Measurements from ENCODE around the gene IDH3B.

The IDH3B gene

DNA sequence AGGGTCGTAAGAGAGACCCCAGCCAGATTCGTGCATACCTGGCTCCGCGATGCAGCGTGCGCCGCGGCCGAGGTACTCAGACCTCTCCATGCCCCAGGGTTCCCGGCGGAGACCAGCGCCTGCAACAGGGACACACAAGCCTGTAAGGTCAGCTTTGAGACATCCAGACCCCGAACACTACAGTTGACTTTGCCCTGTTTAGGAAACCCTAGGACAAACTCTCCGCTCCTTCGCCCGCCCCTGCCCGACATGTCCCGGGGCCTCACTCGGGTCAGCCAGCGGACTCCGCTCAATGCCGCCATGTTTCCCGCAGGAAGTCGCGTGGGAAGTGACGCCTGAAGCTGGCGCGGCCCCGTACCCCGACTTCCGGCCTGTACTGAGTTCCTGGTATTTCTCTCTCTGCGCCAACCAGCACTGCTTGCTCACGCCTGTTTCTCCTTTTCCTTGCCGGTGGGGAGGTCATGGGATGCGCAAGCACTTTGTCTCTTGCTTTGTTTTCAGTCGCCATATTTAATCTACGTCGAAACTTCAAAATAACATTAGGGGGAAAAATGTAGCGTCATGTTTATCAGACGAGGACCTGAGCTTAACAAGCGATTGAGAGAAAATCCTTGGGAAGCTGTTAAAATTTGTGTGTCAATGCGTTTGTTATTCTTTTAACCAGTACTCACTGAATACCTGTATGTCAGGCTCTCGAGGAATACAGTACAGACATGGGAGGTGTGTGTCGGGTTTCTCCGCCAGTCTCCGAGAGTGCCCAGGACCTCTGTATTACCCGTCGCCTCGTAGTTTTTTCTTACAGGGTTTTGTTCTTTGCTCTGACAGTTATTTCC is at the start of gene IDH3B:
TSS of gene IDH3B (minus strand) at position 330 of the 833 bp plus-strand sequence. CDS start at position 302, 28 bp downstream.
- CTCF ChIA-PET = no interaction called here
- DNase-seq (ENCODE audit: extremely low spot score) = peak; percentile 90
- POLR2A ChIA-PET = interaction anchor here (0.6 to 5.4 kb wide), 12 partner anchors 10 to 457 kb away, joined by 3 to 79 read pairs (median 3); partner anchors contain the start of genes MRPS26, NOP56 and SNRPB
- no peak for TF ChIP-seq HDGF (IDR thresholded peaks at IDR 0.05; ENCODE audit: borderline replicate concordance)
- TF ChIP-seq SUZ12 (IDR thresholded peaks at IDR 0.05) = no peak
- peak; percentile 81 for TF ChIP-seq FOXK2 (IDR thresholded peaks at IDR 0.05)
- peak; percentile 73 for TF ChIP-seq NFRKB (IDR thresholded peaks at IDR 0.05)
- no peak for TF ChIP-seq ZNF384 (IDR thresholded peaks at IDR 0.05)
- TF ChIP-seq ELF4 (IDR thresholded peaks at IDR 0.05) = peak; percentile 84
- no peak for TF ChIP-seq LEF1 (IDR thresholded peaks at IDR 0.05; ENCODE audit: borderline replicate concordance)
- no peak for TF ChIP-seq BHLHE40 (IDR thresholded peaks at IDR 0.05; ENCODE audit: borderline replicate concordance)
- no peak for TF ChIP-seq TARDBP (IDR thresholded peaks at IDR 0.05)
- TF ChIP-seq SP1 (IDR thresholded peaks at IDR 0.05) = no peak
- no peak for TF ChIP-seq FOXM1 (IDR thresholded peaks at IDR 0.05; ENCODE audit: borderline replicate concordance)
- TF ChIP-seq L3MBTL2 (conservative IDR thresholded peaks at IDR 0.05) = peak; percentile 74
- TF ChIP-seq, protein P1, sequence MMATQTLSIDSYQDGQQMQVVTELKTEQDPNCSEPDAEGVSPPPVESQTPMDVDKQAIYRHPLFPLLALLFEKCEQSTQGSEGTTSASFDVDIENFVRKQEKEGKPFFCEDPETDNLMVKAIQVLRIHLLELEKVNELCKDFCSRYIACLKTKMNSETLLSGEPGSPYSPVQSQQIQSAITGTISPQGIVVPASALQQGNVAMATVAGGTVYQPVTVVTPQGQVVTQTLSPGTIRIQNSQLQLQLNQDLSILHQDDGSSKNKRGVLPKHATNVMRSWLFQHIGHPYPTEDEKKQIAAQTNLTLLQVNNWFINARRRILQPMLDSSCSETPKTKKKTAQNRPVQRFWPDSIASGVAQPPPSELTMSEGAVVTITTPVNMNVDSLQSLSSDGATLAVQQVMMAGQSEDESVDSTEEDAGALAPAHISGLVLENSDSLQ (IDR thresholded peaks at IDR 0.05) = no peak
- TF ChIP-seq CTBP1 (IDR thresholded peaks at IDR 0.05; ENCODE audit: borderline replicate concordance) = no peak
- no peak for TF ChIP-seq FOXA1 (IDR thresholded peaks at IDR 0.05)
- no peak for TF ChIP-seq ARNT (IDR thresholded peaks at IDR 0.05)

DNA sequence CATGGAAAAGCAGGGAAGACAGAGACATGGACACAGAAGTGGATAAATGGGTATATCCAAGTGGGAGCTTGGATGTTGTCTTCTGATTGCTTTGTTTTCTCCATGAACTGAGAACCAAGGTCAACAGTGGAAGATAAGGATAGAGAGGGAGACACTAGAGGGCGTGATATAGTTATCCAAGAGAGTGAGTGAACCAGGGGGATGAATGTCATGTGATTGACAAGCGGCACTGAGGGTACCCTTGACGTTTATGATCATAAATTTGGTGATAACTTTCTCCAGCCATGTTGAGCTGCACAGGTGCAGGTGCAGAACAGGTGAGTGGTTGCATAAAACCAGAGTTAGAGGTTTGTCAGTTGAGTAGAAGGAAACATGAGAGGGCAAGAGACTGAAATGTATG is 49.3 kb upstream of the IDH3B start:
- ChIA-PET CTCF (interaction anchor here (0.6 kb wide), 1 partner anchor 482 kb away, joined by 3 read pairs; no protein-coding TSS in a partner anchor), POLR2A (no interaction called here)
- no peak for DNase-seq (ENCODE audit: extremely low spot score)
- TF ChIP-seq, protein P1 (IDR thresholded peaks at IDR 0.05) = peak; percentile 79
- TF ChIP-seq ARNT (IDR thresholded peaks at IDR 0.05) = no peak

DNA sequence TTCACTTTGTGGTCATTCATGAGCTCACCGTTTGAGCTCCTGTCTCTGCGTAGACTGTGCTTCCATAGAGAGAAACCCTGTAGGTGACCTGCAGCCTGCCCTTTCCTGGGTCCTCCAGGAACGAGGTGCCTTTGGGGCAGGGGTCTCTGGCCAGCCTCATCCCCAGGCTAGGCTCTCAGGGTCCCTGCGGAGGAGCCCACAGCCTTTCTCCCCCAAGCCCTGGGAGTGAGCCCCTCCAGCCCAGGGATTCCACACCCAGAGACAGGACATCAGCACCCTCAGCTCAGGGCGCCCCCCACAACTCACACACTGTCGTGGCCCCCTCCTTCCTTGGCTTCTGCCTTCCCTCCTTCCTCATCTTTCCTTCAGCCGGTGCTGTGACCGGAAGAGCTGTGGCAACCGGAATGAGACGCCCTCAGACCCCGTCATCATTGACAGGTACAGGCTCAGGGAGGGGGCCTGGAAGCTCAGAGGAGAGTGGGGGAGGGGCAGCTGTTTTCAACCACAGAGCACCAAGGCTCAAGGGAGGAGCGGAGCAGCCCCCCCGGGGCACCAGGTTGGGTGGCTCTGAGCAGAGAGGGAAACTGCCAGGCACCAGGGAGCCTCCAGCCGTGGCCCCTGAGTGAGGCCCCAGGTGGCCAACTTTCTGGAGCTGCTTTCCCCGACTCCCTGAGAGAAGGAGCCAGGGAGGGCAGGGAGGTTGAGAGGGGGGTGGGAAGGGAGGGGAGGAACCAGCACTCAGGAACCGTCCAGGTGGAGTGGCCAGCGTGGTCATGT is 45.4 kb upstream of the IDH3B start:
- ChIA-PET POLR2A (no interaction called here), CTCF (no interaction called here)
- no peak for DNase-seq (ENCODE audit: extremely low spot score)
- no peak for TF ChIP-seq CTBP1 (IDR thresholded peaks at IDR 0.05; ENCODE audit: borderline replicate concordance)
- no peak for TF ChIP-seq FOXM1 (IDR thresholded peaks at IDR 0.05; ENCODE audit: borderline replicate concordance)
- no peak for TF ChIP-seq ZNF384 (IDR thresholded peaks at IDR 0.05)
- TF ChIP-seq, protein P1 (IDR thresholded peaks at IDR 0.05) = no peak
- no peak for TF ChIP-seq NFRKB (IDR thresholded peaks at IDR 0.05)
- no peak for TF ChIP-seq FOXK2 (IDR thresholded peaks at IDR 0.05)
- TF ChIP-seq ARNT (IDR thresholded peaks at IDR 0.05) = no peak
- TF ChIP-seq SUZ12 (IDR thresholded peaks at IDR 0.05) = no peak
- no peak for TF ChIP-seq TARDBP (IDR thresholded peaks at IDR 0.05)
- TF ChIP-seq HDGF (IDR thresholded peaks at IDR 0.05; ENCODE audit: borderline replicate concordance) = no peak
- no peak for TF ChIP-seq ELF4 (IDR thresholded peaks at IDR 0.05)

DNA sequence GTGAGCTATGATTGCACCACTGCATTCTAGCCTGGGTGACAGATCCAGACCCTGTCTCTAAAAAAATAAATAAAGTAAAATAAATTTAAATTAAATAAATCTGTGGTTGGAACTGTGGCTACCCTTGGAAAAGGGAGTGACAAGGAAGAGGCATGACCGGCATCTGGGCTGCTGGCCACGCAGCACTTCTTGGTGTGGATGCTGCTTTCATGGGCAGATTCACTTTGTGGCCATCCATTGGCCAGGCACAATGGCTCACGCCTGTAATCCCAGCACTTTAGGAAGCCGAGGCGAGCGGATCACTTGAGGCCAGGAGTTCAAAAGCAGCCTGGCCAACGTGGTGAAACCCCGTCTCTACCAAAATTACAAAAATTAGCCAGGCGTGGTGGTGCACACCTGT is 44.6 kb upstream of the IDH3B start:
- TF ChIP-seq FOXK2 (IDR thresholded peaks at IDR 0.05) (no peak), CTBP1 (IDR thresholded peaks at IDR 0.05; ENCODE audit: borderline replicate concordance) (no peak), L3MBTL2 (conservative IDR thresholded peaks at IDR 0.05) (no peak), FOXM1 (IDR thresholded peaks at IDR 0.05; ENCODE audit: borderline replicate concordance) (no peak), SP1 (IDR thresholded peaks at IDR 0.05) (no peak), ELF4 (IDR thresholded peaks at IDR 0.05) (no peak), HDGF (IDR thresholded peaks at IDR 0.05; ENCODE audit: borderline replicate concordance) (no peak), NFRKB (IDR thresholded peaks at IDR 0.05) (no peak), SUZ12 (IDR thresholded peaks at IDR 0.05) (no peak), TARDBP (IDR thresholded peaks at IDR 0.05) (no peak), ZNF384 (IDR thresholded peaks at IDR 0.05) (no peak)
- TF ChIP-seq, protein P1 (IDR thresholded peaks at IDR 0.05) = no peak
- ChIA-PET CTCF (no interaction called here), POLR2A (no interaction called here)
- no peak for DNase-seq (ENCODE audit: extremely low spot score)

GRCh38 chr20:2708073-2708415 is 44.0 kb upstream of the IDH3B start:
- DNase-seq (ENCODE audit: extremely low spot score) = no peak
- CTCF ChIA-PET = no interaction called here
- no peak for TF ChIP-seq NFRKB (IDR thresholded peaks at IDR 0.05)
- no peak for TF ChIP-seq ELF4 (IDR thresholded peaks at IDR 0.05)
- no peak for TF ChIP-seq SP1 (IDR thresholded peaks at IDR 0.05)
- TF ChIP-seq, protein P1 (IDR thresholded peaks at IDR 0.05) = no peak
- no peak for TF ChIP-seq FOXK2 (IDR thresholded peaks at IDR 0.05)
- TF ChIP-seq LEF1 (IDR thresholded peaks at IDR 0.05; ENCODE audit: borderline replicate concordance) = no peak
- TF ChIP-seq FOXM1 (IDR thresholded peaks at IDR 0.05; ENCODE audit: borderline replicate concordance) = no peak
- no peak for TF ChIP-seq CTBP1 (IDR thresholded peaks at IDR 0.05; ENCODE audit: borderline replicate concordance)
- TF ChIP-seq TARDBP (IDR thresholded peaks at IDR 0.05) = no peak
- TF ChIP-seq BHLHE40 (IDR thresholded peaks at IDR 0.05; ENCODE audit: borderline replicate concordance) = no peak
- TF ChIP-seq FOXA1 (IDR thresholded peaks at IDR 0.05) = no peak
- no peak for TF ChIP-seq ARNT (IDR thresholded peaks at IDR 0.05)
- TF ChIP-seq L3MBTL2 (conservative IDR thresholded peaks at IDR 0.05) = no peak
- no peak for TF ChIP-seq SUZ12 (IDR thresholded peaks at IDR 0.05)
- TF ChIP-seq ZNF384 (IDR thresholded peaks at IDR 0.05) = no peak
- TF ChIP-seq HDGF (IDR thresholded peaks at IDR 0.05; ENCODE audit: borderline replicate concordance) = no peak
- POLR2A ChIA-PET = no interaction called here

Data from HEK293T (cell line).